Panc1 (cell line): ENCODE results near the gene DYNC1LI2.

Experiments used
- POLR2AphosphoS5 ChIP-seq: IDR thresholded peaks from 2 replicates; pipeline ENCODE4 v1.6.1; 2012; ENCODE audit warnings: mild to moderate bottlenecking, low read depth, low read length, moderate library complexity
- TCF7L2 ChIP-seq: IDR thresholded peaks from 2 replicates; pipeline ENCODE4 v1.6.1; 2011; ENCODE audit warnings: mild to moderate bottlenecking, low read depth, low read length, inconsistent platforms
- TF ChIP-seq, protein P1 (sequence below): fragments of 450-650 bp; IDR thresholded peaks from 2 replicates; pipeline ENCODE4 v1.5.1; 2017; ENCODE audit warnings: mild to moderate bottlenecking

DNA sequence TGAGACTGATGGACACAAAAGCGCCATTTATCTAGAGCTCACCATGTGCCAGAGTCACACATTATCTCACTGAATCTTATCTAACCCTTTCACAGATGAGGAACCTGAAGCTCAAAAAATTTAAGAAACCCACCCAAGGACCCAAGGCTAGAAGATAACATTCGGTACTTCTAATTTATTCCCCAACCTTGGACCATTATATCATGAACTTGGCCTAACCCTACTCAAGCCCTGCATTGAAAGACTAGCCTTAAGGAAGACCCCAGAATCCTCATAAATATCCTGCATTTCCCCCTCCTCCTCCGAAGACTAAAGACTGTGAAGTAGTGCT is 548 bp upstream of the DYNC1LI2 start:
- TF ChIP-seq, protein P1, sequence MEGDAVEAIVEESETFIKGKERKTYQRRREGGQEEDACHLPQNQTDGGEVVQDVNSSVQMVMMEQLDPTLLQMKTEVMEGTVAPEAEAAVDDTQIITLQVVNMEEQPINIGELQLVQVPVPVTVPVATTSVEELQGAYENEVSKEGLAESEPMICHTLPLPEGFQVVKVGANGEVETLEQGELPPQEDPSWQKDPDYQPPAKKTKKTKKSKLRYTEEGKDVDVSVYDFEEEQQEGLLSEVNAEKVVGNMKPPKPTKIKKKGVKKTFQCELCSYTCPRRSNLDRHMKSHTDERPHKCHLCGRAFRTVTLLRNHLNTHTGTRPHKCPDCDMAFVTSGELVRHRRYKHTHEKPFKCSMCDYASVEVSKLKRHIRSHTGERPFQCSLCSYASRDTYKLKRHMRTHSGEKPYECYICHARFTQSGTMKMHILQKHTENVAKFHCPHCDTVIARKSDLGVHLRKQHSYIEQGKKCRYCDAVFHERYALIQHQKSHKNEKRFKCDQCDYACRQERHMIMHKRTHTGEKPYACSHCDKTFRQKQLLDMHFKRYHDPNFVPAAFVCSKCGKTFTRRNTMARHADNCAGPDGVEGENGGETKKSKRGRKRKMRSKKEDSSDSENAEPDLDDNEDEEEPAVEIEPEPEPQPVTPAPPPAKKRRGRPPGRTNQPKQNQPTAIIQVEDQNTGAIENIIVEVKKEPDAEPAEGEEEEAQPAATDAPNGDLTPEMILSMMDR = peak; percentile 27
- TF ChIP-seq TCF7L2 (no peak), POLR2AphosphoS5 (no peak)
